IMR-90 (cell line): Measurements from ENCODE around the gene SLC12A7. TPM values are rescaled to one million over a fixed set of nuclear protein-coding genes. Genes with fewer than 3 reads are reported as not detected.

Source experiments
- ATAC-seq: fragments of 200-7000 bp; cut with Tn5 transposase; 2 replicates; pipeline ENCODE4 v1.9.1; 2020; ENCODE audit warnings: low read depth, mild to moderate bottlenecking, moderate library complexity
- BruUV-seq: library from RNA; stranded (reverse); fragments of 400-500 nt; replicated peaks from 2 replicates; lab custom pipeline; 2021; lab: Mats Ljungman, UMichigan
- CTCF ChIA-PET: fragments of 300-600 bp; formaldehyde crosslinking; extraction: SDS; loops from one replicate; lab custom pipeline; 2021; ENCODE audit warnings: antibody characterized with exemption; lab: Yijun Ruan, JAX
- POLR2A ChIA-PET: fragments of 300-600 bp; sonication (Branson Sonifier 250); formaldehyde crosslinking; loops from one replicate; lab custom pipeline; 2022; ENCODE audit warnings: antibody characterized with exemption; ENCODE audit not compliant: unreplicated experiment; lab: Charles Lee
- DNase-seq: peaks from one replicate; pipeline ENCODE4 v3.0.0; 2013
- H2AFZ ChIP-seq: replicated peaks from 2 replicates; pipeline ENCODE3; 2013; ENCODE audit warnings: low read length, mild to moderate bottlenecking; ENCODE audit not compliant: poor library complexity
- H2AK5ac ChIP-seq: 2 replicates; pipeline ENCODE4 v1.6.1; 2013; ENCODE audit warnings: low read depth, low read length, inconsistent platforms
- H2AK9ac ChIP-seq: replicated peaks from 2 replicates; pipeline ENCODE3; 2013; ENCODE audit warnings: mild to moderate bottlenecking, low read depth, low read length, moderate library complexity; ENCODE audit not compliant: poor library complexity
- H2BK120ac ChIP-seq: 2 replicates; pipeline ENCODE4 v1.6.1; 2013; ENCODE audit warnings: low read depth, low read length, inconsistent platforms
- H2BK15ac ChIP-seq: 3 replicates; pipeline ENCODE4 v1.6.1; 2013; ENCODE audit warnings: low read depth, low read length, inconsistent platforms
- H2BK20ac ChIP-seq: 2 replicates; pipeline ENCODE4 v1.6.1; 2013; ENCODE audit warnings: low read depth, mild to moderate bottlenecking, inconsistent platforms, low read length, moderate library complexity
- H2BK5ac ChIP-seq: 2 replicates; pipeline ENCODE4 v1.6.1; 2013; ENCODE audit warnings: mild to moderate bottlenecking, low read depth, low read length, inconsistent platforms; ENCODE audit not compliant: poor library complexity, severe bottlenecking
- H3K14ac ChIP-seq: replicated peaks from 2 replicates; pipeline ENCODE4 v1.6.1; 2013; ENCODE audit warnings: low read depth, low read length, inconsistent platforms
- H3K18ac ChIP-seq: 2 replicates; pipeline ENCODE4 v1.6.1; 2013; ENCODE audit warnings: low read depth, low read length, control low read depth
- H3K23ac ChIP-seq: 2 replicates; pipeline ENCODE4 v1.6.1; 2013; ENCODE audit warnings: low read depth, low read length, inconsistent platforms
- H3K27ac ChIP-seq: 2 replicates; pipeline ENCODE4 v1.5.1; 2013; ENCODE audit warnings: mild to moderate bottlenecking, control low read depth, low read length; ENCODE audit not compliant: insufficient read depth
- H3K27me3 ChIP-seq: 2 replicates; pipeline ENCODE4 v1.6.1; 2013; ENCODE audit warnings: low read length; ENCODE audit not compliant: control insufficient read depth, insufficient read depth
- H3K36me3 ChIP-seq: 2 replicates; pipeline ENCODE4 v1.6.1; 2013; ENCODE audit warnings: low read length, mixed read lengths; ENCODE audit not compliant: control insufficient read depth, insufficient read depth
- H3K4ac ChIP-seq: 2 replicates; pipeline ENCODE4 v1.6.1; 2013; ENCODE audit warnings: low read depth, low read length, inconsistent platforms
- H3K4me1 ChIP-seq: 2 replicates; pipeline ENCODE4 v1.6.1; 2013; ENCODE audit warnings: low read length, mixed read lengths; ENCODE audit not compliant: control insufficient read depth, insufficient read depth
- H3K4me2 ChIP-seq: 2 replicates; pipeline ENCODE4 v1.6.1; 2013; ENCODE audit warnings: low read depth, mild to moderate bottlenecking, control low read depth, low read length, moderate library complexity
- H3K4me3 ChIP-seq: 2 replicates; pipeline ENCODE4 v1.5.1; 2013; ENCODE audit warnings: low read depth, mild to moderate bottlenecking, control low read depth, low read length, moderate library complexity; ENCODE audit not compliant: insufficient read depth
- H3K56ac ChIP-seq: 2 replicates; pipeline ENCODE4 v1.6.1; 2013; ENCODE audit warnings: low read length, inconsistent platforms; ENCODE audit not compliant: insufficient read depth; ENCODE audit errors: extremely low read depth
- H3K79me1 ChIP-seq, 2 experiments: 2 replicates each; pipeline ENCODE4 v1.6.1; 2013; ENCODE audit warnings: low read length in 2 of 2, inconsistent platforms in 1 of 2, low read depth in 1 of 2
- H3K9ac ChIP-seq: 2 replicates; pipeline ENCODE4 v1.6.1; 2013; ENCODE audit warnings: low read depth, low read length, control low read depth
- H3K9me1 ChIP-seq: 2 replicates; pipeline ENCODE4 v1.6.1; 2013; ENCODE audit warnings: low read length, inconsistent platforms; ENCODE audit not compliant: insufficient read depth
- H3K9me3 ChIP-seq: 2 replicates; pipeline ENCODE4 v1.6.1; 2013; ENCODE audit warnings: low read length; ENCODE audit not compliant: control insufficient read depth, insufficient read depth
- H4K20me1 ChIP-seq: 2 replicates; pipeline ENCODE4 v1.6.1; 2013; ENCODE audit warnings: low read length, inconsistent platforms; ENCODE audit not compliant: insufficient read depth
- H4K5ac ChIP-seq: 2 replicates; pipeline ENCODE4 v1.6.1; 2013; ENCODE audit warnings: mild to moderate bottlenecking, low read depth, low read length, control low read depth
- H4K8ac ChIP-seq, 2 experiments: 2 replicates each; pipeline ENCODE4 v1.6.1; 2013; ENCODE audit warnings: low read depth in 2 of 2, low read length in 2 of 2, control low read depth in 1 of 2, inconsistent platforms in 1 of 2
- H4K91ac ChIP-seq: 2 replicates; pipeline ENCODE4 v1.6.1; 2013; ENCODE audit warnings: low read depth, low read length, inconsistent platforms; ENCODE audit not compliant: insufficient read depth
- BHLHE40 ChIP-seq: fragments of 150-350 bp; IDR thresholded peaks from 2 replicates; pipeline ENCODE4 v1.6.1; 2016; ENCODE audit warnings: mild to moderate bottlenecking, low read depth, low read length
- CEBPB ChIP-seq: IDR thresholded peaks from 2 replicates; pipeline ENCODE4 v1.6.1; 2012; ENCODE audit warnings: low read depth, low read length, improper control_type of control experiment
- NFE2L2 ChIP-seq: fragments of 150-350 bp; IDR thresholded peaks from 2 replicates; pipeline ENCODE4 v1.6.1; 2016; ENCODE audit warnings: low read depth, mild to moderate bottlenecking, low read length
- RAD21 ChIP-seq: IDR thresholded peaks from 2 replicates; pipeline ENCODE4 v1.6.1; 2012; ENCODE audit warnings: low read length, improper control_type of control experiment
- RCOR1 ChIP-seq: IDR thresholded peaks from 2 replicates; pipeline ENCODE4 v1.6.1; 2012; ENCODE audit warnings: mild to moderate bottlenecking, low read length, improper control_type of control experiment; ENCODE audit not compliant: insufficient replicate concordance
- SMC3 ChIP-seq: fragments of 150-350 bp; IDR thresholded peaks from 2 replicates; pipeline ENCODE4 v1.6.1; 2016; ENCODE audit warnings: low read depth, mild to moderate bottlenecking, antibody characterized with exemption, low read length, moderate library complexity
- WGBS, 2 experiments: methylation state at CpG; one replicate each; pipeline versions ENCODE4 v1.1.5 to v1.1.7; 2013; ENCODE audit warnings: missing lambda C conversion rate in 2 of 2; ENCODE audit not compliant: insufficient read length in 1 of 2; ENCODE audit errors: extremely low coverage in 2 of 2; 5-methylcytosine and 5-hydroxymethylcytosine counted together
- dilution Hi-C: fragments of 300-500 bp; cut with HindIII; formaldehyde crosslinking; loops from one replicate; pipeline ENCODE4 v1.14.3; 2018; ENCODE audit warnings: low sequenced_read_pairs; ENCODE audit not compliant: unreplicated experiment
- in situ Hi-C: fragments of 300-500 bp; cut with MboI; formaldehyde crosslinking; loops from 3 replicates; pipeline ENCODE4 v1.14.3; 2019; ENCODE audit warnings: low sequenced_read_pairs, inconsistent platforms, mixed read lengths
- intact Hi-C: fragments of 100-400 bp; cut with micrococcal nuclease; formaldehyde crosslinking; loops from 2 replicates; pipeline ENCODE4 v1.10.0; 2022
- polyA plus RNA-seq, 3 experiments: library from polyadenylated mRNA; depleted of rRNA; stranded (reverse); fragments of >200 nt; gene quantifications; 2 replicates each; pipeline ENCODE4 v1.2.3, GENCODE V29; 2012; ENCODE audit warnings: low replicate concordance in 1 of 3
- total RNA-seq: library from RNA; depleted of rRNA; stranded (reverse); fragments of >200 nt; gene quantifications from 2 replicates; pipeline ENCODE4 v1.2.3, GENCODE V29; 2012
- TF ChIP-seq, protein P1 (sequence below): conservative IDR thresholded peaks from 2 replicates; pipeline ENCODE4 v1.5.1; 2012; ENCODE audit warnings: mild to moderate bottlenecking, low read depth, low read length, improper control_type of control experiment
- TF ChIP-seq, protein P2 (sequence below): fragments of 150-350 bp; IDR thresholded peaks from 2 replicates; pipeline ENCODE4 v1.6.1; 2016; ENCODE audit warnings: low read depth, mild to moderate bottlenecking, low read length, moderate library complexity, borderline replicate concordance

Gene SLC12A7
- total and polyA plus RNA-seq, 2 of the 4 experiments (the other 2 are of a cell fraction), result 3.0 to 6.1 TPM

DNA sequence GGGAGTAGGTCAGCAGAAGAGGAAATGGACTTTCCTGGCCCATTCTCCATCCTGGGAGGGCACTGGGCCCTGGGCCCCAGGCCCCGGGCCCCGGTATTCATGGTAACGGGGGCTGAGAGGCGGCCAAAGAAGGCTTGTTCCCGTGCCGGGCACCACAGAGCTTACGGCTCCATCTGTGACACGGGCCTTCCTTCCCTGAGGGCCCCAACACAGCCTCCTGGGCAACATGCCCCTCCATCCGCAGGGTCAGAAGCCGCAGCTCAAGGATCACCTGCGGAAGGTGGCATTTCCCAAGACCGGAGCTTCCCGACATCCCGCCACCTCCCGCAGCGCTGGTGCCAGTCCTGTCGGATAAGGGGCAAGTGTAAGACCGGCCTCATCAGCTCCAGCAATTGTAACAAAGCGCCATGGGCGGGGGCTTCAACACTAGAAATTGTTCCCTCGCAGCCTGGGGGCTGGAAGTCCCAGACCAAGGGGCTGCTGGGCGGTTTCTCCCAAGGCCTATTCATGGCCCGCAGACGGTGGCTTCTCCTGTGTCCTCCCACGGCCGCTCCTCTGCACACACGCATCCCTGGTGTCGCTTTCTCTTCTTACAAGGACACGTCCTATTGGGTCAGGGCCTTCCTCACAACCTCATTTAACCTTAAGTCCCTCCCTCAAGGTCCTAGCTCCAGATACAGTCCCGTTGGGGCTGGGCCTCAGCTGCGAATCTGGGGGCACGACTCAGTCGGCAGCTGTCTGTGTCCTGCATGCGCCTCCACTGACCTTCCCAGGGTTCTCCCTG is 31.2 kb upstream of the SLC12A7 start:
- POLR2A ChIA-PET, result no interaction called here
- no peak overlapping the region for H3K14ac ChIP-seq
- in situ Hi-C loops (no loop called here), dilution Hi-C loops (no loop called here), intact Hi-C loops (no loop called here)
- no peak overlapping the region for H4K5ac ChIP-seq
- no peak overlapping the region for H2AK5ac ChIP-seq
- H4K8ac ChIP-seq, result no peak overlapping the region
- no peak overlapping the region for H3K23ac ChIP-seq
- H3K36me3 ChIP-seq, result no peaks in the 10 kb centered on the region
- WGBS, 2 experiments, result 81% methylated on average over 27 of the region's 34 CpGs; no CpG with 5 or more reads in 1 of the 2 experiments
- no peak overlapping the region for H4K91ac ChIP-seq
- TF ChIP-seq RAD21, result no peak
- no peak for TF ChIP-seq NFE2L2
- TF ChIP-seq BHLHE40, result no peak
- TF ChIP-seq RCOR1, result no peak
- no peak for TF ChIP-seq SMC3
- no peak for TF ChIP-seq CEBPB
- TF ChIP-seq, protein P1, sequence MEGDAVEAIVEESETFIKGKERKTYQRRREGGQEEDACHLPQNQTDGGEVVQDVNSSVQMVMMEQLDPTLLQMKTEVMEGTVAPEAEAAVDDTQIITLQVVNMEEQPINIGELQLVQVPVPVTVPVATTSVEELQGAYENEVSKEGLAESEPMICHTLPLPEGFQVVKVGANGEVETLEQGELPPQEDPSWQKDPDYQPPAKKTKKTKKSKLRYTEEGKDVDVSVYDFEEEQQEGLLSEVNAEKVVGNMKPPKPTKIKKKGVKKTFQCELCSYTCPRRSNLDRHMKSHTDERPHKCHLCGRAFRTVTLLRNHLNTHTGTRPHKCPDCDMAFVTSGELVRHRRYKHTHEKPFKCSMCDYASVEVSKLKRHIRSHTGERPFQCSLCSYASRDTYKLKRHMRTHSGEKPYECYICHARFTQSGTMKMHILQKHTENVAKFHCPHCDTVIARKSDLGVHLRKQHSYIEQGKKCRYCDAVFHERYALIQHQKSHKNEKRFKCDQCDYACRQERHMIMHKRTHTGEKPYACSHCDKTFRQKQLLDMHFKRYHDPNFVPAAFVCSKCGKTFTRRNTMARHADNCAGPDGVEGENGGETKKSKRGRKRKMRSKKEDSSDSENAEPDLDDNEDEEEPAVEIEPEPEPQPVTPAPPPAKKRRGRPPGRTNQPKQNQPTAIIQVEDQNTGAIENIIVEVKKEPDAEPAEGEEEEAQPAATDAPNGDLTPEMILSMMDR, result no peak
- TF ChIP-seq, protein P2, sequence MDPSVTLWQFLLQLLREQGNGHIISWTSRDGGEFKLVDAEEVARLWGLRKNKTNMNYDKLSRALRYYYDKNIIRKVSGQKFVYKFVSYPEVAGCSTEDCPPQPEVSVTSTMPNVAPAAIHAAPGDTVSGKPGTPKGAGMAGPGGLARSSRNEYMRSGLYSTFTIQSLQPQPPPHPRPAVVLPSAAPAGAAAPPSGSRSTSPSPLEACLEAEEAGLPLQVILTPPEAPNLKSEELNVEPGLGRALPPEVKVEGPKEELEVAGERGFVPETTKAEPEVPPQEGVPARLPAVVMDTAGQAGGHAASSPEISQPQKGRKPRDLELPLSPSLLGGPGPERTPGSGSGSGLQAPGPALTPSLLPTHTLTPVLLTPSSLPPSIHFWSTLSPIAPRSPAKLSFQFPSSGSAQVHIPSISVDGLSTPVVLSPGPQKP, result no peak
- H3K18ac ChIP-seq, result no peak overlapping the region
- H2AFZ ChIP-seq, result no peak overlapping the region
- no peak overlapping the region for H3K27ac ChIP-seq
- H3K79me1 ChIP-seq, result no peaks in the 10 kb centered on the region
- H2BK5ac ChIP-seq, result no peak overlapping the region
- H3K9ac ChIP-seq, result no peak overlapping the region
- H3K9me3 ChIP-seq, result no peaks in the 10 kb centered on the region
- peaks cover 36% of the 10 kb centered on the region; the same call in 1 of the 2 replicates for H3K27me3 ChIP-seq
- BruUV-seq, result no TSS peak
- H2BK15ac ChIP-seq, result no peak overlapping the region
- no peak overlapping the region for H3K4me3 ChIP-seq
- no peaks in the 10 kb centered on the region for H3K9me1 ChIP-seq
- no peak overlapping the region for H2BK20ac ChIP-seq
- no peaks in the 10 kb centered on the region for H4K20me1 ChIP-seq
- no peak overlapping the region for H3K4ac ChIP-seq
- no peak overlapping the region for H2BK120ac ChIP-seq
- H3K4me2 ChIP-seq, result no peak overlapping the region
- H3K56ac ChIP-seq, result no peak overlapping the region
- DNase-seq (no peak), ATAC-seq (no peak)
- no peaks in the 10 kb centered on the region for H3K4me1 ChIP-seq
- CTCF ChIA-PET, result no interaction called here
- H2AK9ac ChIP-seq, result no peak overlapping the region
